ENCODE measurements around the gene IGF1R. TPM values are rescaled to one million over a fixed set of nuclear protein-coding genes. Genes with fewer than 3 reads are reported as not detected.

Gene IGF1R
- total RNA-seq, 1 experiment from 2014 or later, result 16.3 TPM

DNA sequence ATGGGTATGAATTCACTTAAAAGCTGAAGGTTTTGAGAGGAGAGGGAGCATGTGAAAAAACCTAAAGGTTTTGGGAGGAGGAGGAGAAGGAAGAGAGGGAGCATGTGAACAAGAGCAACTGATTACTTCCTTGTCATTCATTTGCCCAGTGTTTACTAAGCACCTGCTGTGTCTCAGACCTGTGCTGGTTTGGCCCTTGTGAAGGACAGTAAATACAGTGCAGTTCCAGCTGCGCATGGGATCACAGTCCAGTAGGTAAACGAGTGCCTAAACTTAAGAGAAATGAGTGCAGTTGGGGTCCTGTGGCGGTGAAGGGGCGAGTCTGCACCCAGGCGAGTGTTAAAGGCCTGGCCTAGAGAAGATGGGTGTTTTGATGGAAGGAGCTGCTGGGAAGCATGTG lies 38.6 kb downstream of the IGF1R start:
- Histone ChIP-seq H3K4me3 (replicated peaks in 1 of 2; ENCODE audit: low read depth in 1 of 2, low read length in 2 of 2) (no peak overlapping the region), H3K27me3 (ENCODE audit: insufficient read depth, low read length) (no peaks in the 10 kb centered on the region), H3K9me3 (ENCODE audit: control insufficient read depth in 1 of 2, insufficient read depth in 1 of 2, low read depth in 1 of 2, low read length in 2 of 2) (no peaks in the 10 kb centered on the region), H4K20me1 (ENCODE audit: insufficient read depth) (no peaks in the 10 kb centered on the region), H3K9ac (ENCODE audit: low read length) (no peak overlapping the region), H3K27ac (ENCODE audit: low read depth, low read length) (no peak overlapping the region), H3K79me2 (ENCODE audit: insufficient read depth, low read length) (no peaks in the 10 kb centered on the region), H3K9me2 (ENCODE audit: insufficient read depth) (no peaks in the 10 kb centered on the region), H3K36me3 (ENCODE audit: control insufficient read depth in 1 of 2, insufficient read depth in 2 of 2, low read length in 2 of 2) (no peaks in the 10 kb centered on the region), H2AFZ (ENCODE audit: low read depth, low read length, poor library complexity, severe bottlenecking) (no peak overlapping the region), H3K4me1 (ENCODE audit: control insufficient read depth in 1 of 2, insufficient read depth in 2 of 2, low read length in 2 of 2) (peaks cover 12 to 15% of the 10 kb centered on the region in 2 experiments), H3K4me2 (ENCODE audit: low read length) (no peak overlapping the region)
- intact Hi-C loops (cut with micrococcal nuclease), result no loop called here
- DNase-seq (ENCODE audit: low read depth, low spot score) (no peak), ATAC-seq (no peak)
- ChIA-PET POLR2A (no interaction called here), RAD21 (ENCODE audit: low non-redundant PET in 1 of 2, low total read pairs in 2 of 2, uncharacterized antibody in 2 of 2, unreplicated experiment in 2 of 2) (no interaction called here), CTCF (no interaction called here)
- no TSS peak for BruUV-seq (replicated peaks)
- no peak for TF ChIP-seq REST (IDR thresholded peaks at IDR 0.05; ENCODE audit: low read depth)
- no peak for TF ChIP-seq EGR1 (IDR thresholded peaks at IDR 0.05; ENCODE audit: low read depth)
- no peak for TF ChIP-seq TCF7L2 (IDR thresholded peaks at IDR 0.05; ENCODE audit: borderline replicate concordance, extremely low read depth, insufficient read depth, insufficient read length)
- TF ChIP-seq SP1 (IDR thresholded peaks at IDR 0.05; ENCODE audit: low read depth), result no peak
- TF ChIP-seq RAD21 (IDR thresholded peaks at IDR 0.05; ENCODE audit: low read depth), result no peak
- no peak for TF ChIP-seq CEBPB (IDR thresholded peaks at IDR 0.05; ENCODE audit: low read depth)
- TF ChIP-seq ZBTB33 (IDR thresholded peaks at IDR 0.05; ENCODE audit: extremely low read depth, insufficient replicate concordance, low read length), result no peak
- no peak for TF ChIP-seq EZH2 (IDR thresholded peaks at IDR 0.05)
- no peak for TF ChIP-seq SIN3A (IDR thresholded peaks at IDR 0.05; ENCODE audit: low read depth)
- TF ChIP-seq POLR2AphosphoS5 (IDR thresholded peaks at IDR 0.05; ENCODE audit: low read depth, low read length), result no peak
- no peak for TF ChIP-seq ZFX (IDR thresholded peaks at IDR 0.05)
- no peak for TF ChIP-seq CBX3 (IDR thresholded peaks at IDR 0.05; ENCODE audit: low read depth)
- TF ChIP-seq, protein P1, sequence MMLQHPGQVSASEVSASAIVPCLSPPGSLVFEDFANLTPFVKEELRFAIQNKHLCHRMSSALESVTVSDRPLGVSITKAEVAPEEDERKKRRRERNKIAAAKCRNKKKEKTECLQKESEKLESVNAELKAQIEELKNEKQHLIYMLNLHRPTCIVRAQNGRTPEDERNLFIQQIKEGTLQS (IDR thresholded peaks at IDR 0.05), result no peak
- TF ChIP-seq ELF1 (IDR thresholded peaks at IDR 0.05; ENCODE audit: borderline replicate concordance, low read depth), result no peak
- TF ChIP-seq, protein P2, sequence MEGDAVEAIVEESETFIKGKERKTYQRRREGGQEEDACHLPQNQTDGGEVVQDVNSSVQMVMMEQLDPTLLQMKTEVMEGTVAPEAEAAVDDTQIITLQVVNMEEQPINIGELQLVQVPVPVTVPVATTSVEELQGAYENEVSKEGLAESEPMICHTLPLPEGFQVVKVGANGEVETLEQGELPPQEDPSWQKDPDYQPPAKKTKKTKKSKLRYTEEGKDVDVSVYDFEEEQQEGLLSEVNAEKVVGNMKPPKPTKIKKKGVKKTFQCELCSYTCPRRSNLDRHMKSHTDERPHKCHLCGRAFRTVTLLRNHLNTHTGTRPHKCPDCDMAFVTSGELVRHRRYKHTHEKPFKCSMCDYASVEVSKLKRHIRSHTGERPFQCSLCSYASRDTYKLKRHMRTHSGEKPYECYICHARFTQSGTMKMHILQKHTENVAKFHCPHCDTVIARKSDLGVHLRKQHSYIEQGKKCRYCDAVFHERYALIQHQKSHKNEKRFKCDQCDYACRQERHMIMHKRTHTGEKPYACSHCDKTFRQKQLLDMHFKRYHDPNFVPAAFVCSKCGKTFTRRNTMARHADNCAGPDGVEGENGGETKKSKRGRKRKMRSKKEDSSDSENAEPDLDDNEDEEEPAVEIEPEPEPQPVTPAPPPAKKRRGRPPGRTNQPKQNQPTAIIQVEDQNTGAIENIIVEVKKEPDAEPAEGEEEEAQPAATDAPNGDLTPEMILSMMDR (IDR thresholded peaks at IDR 0.05 in 2 of 3, conservative IDR thresholded peaks at IDR 0.05 in 1 of 3; ENCODE audit: borderline replicate concordance in 1 of 3, insufficient read depth in 1 of 3, low read depth in 2 of 3, low read length in 2 of 3), result no peak
- TF ChIP-seq POLR2A (IDR thresholded peaks at IDR 0.05; ENCODE audit: borderline replicate concordance, extremely low read depth, insufficient read depth, insufficient read length), result no peak
- no peak for TF ChIP-seq ZNF274 (IDR thresholded peaks at IDR 0.05; ENCODE audit: low read depth, low read length)
- no peak for TF ChIP-seq FOSL1 (IDR thresholded peaks at IDR 0.05; ENCODE audit: low read depth)
- no peak for TF ChIP-seq EZH2phosphoT487 (IDR thresholded peaks at IDR 0.05; ENCODE audit: borderline replicate concordance)
- TF ChIP-seq JUND (IDR thresholded peaks at IDR 0.05), result no peak
